ENCODE results near the gene LRRC4C.

GRCh38 chr11:40302669-40303068 lies 1156.8 kb downstream of the LRRC4C start:
- TF ChIP-seq, protein P1, sequence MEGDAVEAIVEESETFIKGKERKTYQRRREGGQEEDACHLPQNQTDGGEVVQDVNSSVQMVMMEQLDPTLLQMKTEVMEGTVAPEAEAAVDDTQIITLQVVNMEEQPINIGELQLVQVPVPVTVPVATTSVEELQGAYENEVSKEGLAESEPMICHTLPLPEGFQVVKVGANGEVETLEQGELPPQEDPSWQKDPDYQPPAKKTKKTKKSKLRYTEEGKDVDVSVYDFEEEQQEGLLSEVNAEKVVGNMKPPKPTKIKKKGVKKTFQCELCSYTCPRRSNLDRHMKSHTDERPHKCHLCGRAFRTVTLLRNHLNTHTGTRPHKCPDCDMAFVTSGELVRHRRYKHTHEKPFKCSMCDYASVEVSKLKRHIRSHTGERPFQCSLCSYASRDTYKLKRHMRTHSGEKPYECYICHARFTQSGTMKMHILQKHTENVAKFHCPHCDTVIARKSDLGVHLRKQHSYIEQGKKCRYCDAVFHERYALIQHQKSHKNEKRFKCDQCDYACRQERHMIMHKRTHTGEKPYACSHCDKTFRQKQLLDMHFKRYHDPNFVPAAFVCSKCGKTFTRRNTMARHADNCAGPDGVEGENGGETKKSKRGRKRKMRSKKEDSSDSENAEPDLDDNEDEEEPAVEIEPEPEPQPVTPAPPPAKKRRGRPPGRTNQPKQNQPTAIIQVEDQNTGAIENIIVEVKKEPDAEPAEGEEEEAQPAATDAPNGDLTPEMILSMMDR (IDR thresholded peaks at IDR 0.05; ENCODE audit: poor library complexity, severe bottlenecking) = no peak
- no peak for TF ChIP-seq EZH2 (IDR thresholded peaks at IDR 0.05; ENCODE audit: borderline replicate concordance, insufficient read depth, low read length, poor library complexity, severe bottlenecking)
- TF ChIP-seq EP300 (conservative IDR thresholded peaks at IDR 0.05; ENCODE audit: poor library complexity, severe bottlenecking) = no peak
- no peak for TF ChIP-seq POLR2AphosphoS5 (IDR thresholded peaks at IDR 0.05)
- TF ChIP-seq TAF1 (IDR thresholded peaks at IDR 0.05; ENCODE audit: low read depth) = no peak
- no peak for TF ChIP-seq RAD21 (conservative IDR thresholded peaks at IDR 0.05)

All from neural cell (in vitro differentiated cells).